GM18861 (cell line): ENCODE measurements around the gene COPS9.

Experiments used
- ATAC-seq: cut with Tn5 transposase; IDR thresholded peaks from one replicate; pipeline ENCODE4 v1.9.1; 2021; ENCODE audit not compliant: unreplicated experiment

COPS9 gene

GRCh38 chr2:240121675-240122074 is 14.4 kb downstream of the COPS9 start:
- no peak for ATAC-seq

GRCh38 chr2:240121190-240121589 is 14.9 kb downstream of the COPS9 start:
- ATAC-seq, result no peak

- no peak for ATAC-seq
Measured at GRCh38 chr2:240114233-240114632, 21.9 kb downstream of the COPS9 start.

GRCh38 chr2:240112914-240113690 is 23.0 kb downstream of the COPS9 start:
- ATAC-seq, result no peak

GRCh38 chr2:240111253-240111652 is 24.9 kb downstream of the COPS9 start:
- no peak for ATAC-seq

- no peak for ATAC-seq
Measured at GRCh38 chr2:240109386-240109785, 26.7 kb downstream of the COPS9 start.

GRCh38 chr2:240107477-240107796 is 28.7 kb downstream of the COPS9 start:
- no peak for ATAC-seq

GRCh38 chr2:240106765-240107476 is 29.2 kb downstream of the COPS9 start:
- no peak for ATAC-seq

GRCh38 chr2:240105982-240106381 is 30.1 kb downstream of the COPS9 start:
- ATAC-seq, result no peak

GRCh38 chr2:240103136-240103535 is 33.0 kb downstream of the COPS9 start:
- ATAC-seq, result no peak

GRCh38 chr2:240098349-240098748 is 37.8 kb downstream of the COPS9 start:
- no peak for ATAC-seq

GRCh38 chr2:240095556-240096523 is 40.3 kb downstream of the COPS9 start:
- ATAC-seq, result no peak

GRCh38 chr2:240089306-240089705 is 46.8 kb downstream of the COPS9 start:
- no peak for ATAC-seq

- no peak for ATAC-seq
Measured at GRCh38 chr2:240086563-240086962, 49.5 kb downstream of the COPS9 start.
